Activated naive CD8-positive, alpha-beta T cell (primary cell): Measurements from ENCODE around the gene CWC27.

Experiments used
- H3K27ac Mint-ChIP-seq: one replicate; pipeline ENCODE4 v1.8.0; 2021; ENCODE audit warnings: mixed read lengths
- H3K27me3 Mint-ChIP-seq: one replicate; pipeline ENCODE4 v1.8.0; 2021; ENCODE audit warnings: mixed read lengths
- H3K36me3 Mint-ChIP-seq: one replicate; pipeline ENCODE4 v1.8.0; 2021; ENCODE audit warnings: mixed read lengths
- H3K4me1 Mint-ChIP-seq: one replicate; pipeline ENCODE4 v1.8.0; 2021; ENCODE audit warnings: low read depth, mixed read lengths
- H3K4me3 Mint-ChIP-seq: one replicate; pipeline ENCODE4 v1.8.0; 2021; ENCODE audit warnings: mild to moderate bottlenecking, mixed read lengths
- H3K9me3 Mint-ChIP-seq: one replicate; pipeline ENCODE4 v1.8.0; 2021; ENCODE audit warnings: low read depth, mixed read lengths

The CWC27 gene

GRCh38 chr5:64980176-64980575 is 211.4 kb downstream of the CWC27 start:
- H3K36me3 Mint-ChIP-seq = peaks cover 32% of the 10 kb centered on the region
- no peak overlapping the region for H3K27ac Mint-ChIP-seq
- H3K4me3 Mint-ChIP-seq = no peak overlapping the region

GRCh38 chr5:64987768-64988167 is 219.0 kb downstream of the CWC27 start:
- Mint-ChIP-seq H3K4me3 (no peak overlapping the region), H3K27me3 (no peaks in the 10 kb centered on the region), H3K36me3 (peaks cover 33% of the 10 kb centered on the region), H3K9me3 (peaks cover 20% of the 10 kb centered on the region), H3K4me1 (peaks cover 8% of the 10 kb centered on the region), H3K27ac (no peak overlapping the region)

More at GRCh38 chr5:64980176-64980575, 211.4 kb downstream of the CWC27 start:
- Mint-ChIP-seq H3K9me3 (no peaks in the 10 kb centered on the region), H3K4me1 (peaks cover 4% of the 10 kb centered on the region), H3K27me3 (no peaks in the 10 kb centered on the region)

- no peaks in the 10 kb centered on the region for H3K9me3 Mint-ChIP-seq
- no peaks in the 10 kb centered on the region for H3K27me3 Mint-ChIP-seq
- no peak overlapping the region for H3K4me3 Mint-ChIP-seq
- H3K27ac Mint-ChIP-seq = no peak overlapping the region
- H3K36me3 Mint-ChIP-seq = peaks cover 12% of the 10 kb centered on the region
- no peaks in the 10 kb centered on the region for H3K4me1 Mint-ChIP-seq
These were observed 240.5 kb downstream of the CWC27 start for GRCh38 chr5:65009207-65009606.

- H3K27me3 Mint-ChIP-seq = no peaks in the 10 kb centered on the region
These were observed 242.1 kb downstream of the CWC27 start for GRCh38 chr5:65010841-65011240.

GRCh38 chr5:65012301-65012892 is 243.7 kb downstream of the CWC27 start:
- no peaks in the 10 kb centered on the region for H3K27me3 Mint-ChIP-seq
- H3K27ac Mint-ChIP-seq = no peak overlapping the region
- peaks cover 4% of the 10 kb centered on the region for H3K36me3 Mint-ChIP-seq
- no peaks in the 10 kb centered on the region for H3K9me3 Mint-ChIP-seq
- no peak overlapping the region for H3K4me3 Mint-ChIP-seq
- H3K4me1 Mint-ChIP-seq = no peaks in the 10 kb centered on the region

More at GRCh38 chr5:65010841-65011240, 242.1 kb downstream of the CWC27 start:
- Mint-ChIP-seq H3K4me1 (no peaks in the 10 kb centered on the region), H3K4me3 (no peak overlapping the region), H3K27ac (no peak overlapping the region), H3K36me3 (peaks cover 12% of the 10 kb centered on the region), H3K9me3 (no peaks in the 10 kb centered on the region)

GRCh38 chr5:65013166-65013565 is 244.4 kb downstream of the CWC27 start:
- no peaks in the 10 kb centered on the region for H3K9me3 Mint-ChIP-seq
- H3K36me3 Mint-ChIP-seq = peaks cover 5% of the 10 kb centered on the region
- peaks cover 2% of the 10 kb centered on the region for H3K4me1 Mint-ChIP-seq
- no peaks in the 10 kb centered on the region for H3K27me3 Mint-ChIP-seq
- no peak overlapping the region for H3K27ac Mint-ChIP-seq
- H3K4me3 Mint-ChIP-seq = no peak overlapping the region

GRCh38 chr5:65014769-65015168 is 246.0 kb downstream of the CWC27 start:
- H3K9me3 Mint-ChIP-seq = no peaks in the 10 kb centered on the region
- H3K27me3 Mint-ChIP-seq = no peaks in the 10 kb centered on the region
- peaks cover 4% of the 10 kb centered on the region for H3K36me3 Mint-ChIP-seq
- H3K4me3 Mint-ChIP-seq = no peak overlapping the region
- peaks cover 4% of the 10 kb centered on the region for H3K4me1 Mint-ChIP-seq
- H3K27ac Mint-ChIP-seq = no peak overlapping the region

- Mint-ChIP-seq H3K4me1 (peaks cover 11% of the 10 kb centered on the region), H3K27ac (no peak overlapping the region), H3K9me3 (no peaks in the 10 kb centered on the region), H3K36me3 (peaks cover 4% of the 10 kb centered on the region), H3K27me3 (no peaks in the 10 kb centered on the region), H3K4me3 (no peak overlapping the region)
These were observed 247.0 kb downstream of the CWC27 start for GRCh38 chr5:65015767-65016166.

- Mint-ChIP-seq H3K4me1 (peaks cover 22% of the 10 kb centered on the region), H3K36me3 (peaks cover 4% of the 10 kb centered on the region), H3K27me3 (no peaks in the 10 kb centered on the region), H3K4me3 (no peak overlapping the region), H3K9me3 (no peaks in the 10 kb centered on the region), H3K27ac (no peak overlapping the region)
These were observed 248.9 kb downstream of the CWC27 start for GRCh38 chr5:65017636-65018035.

GRCh38 chr5:65018763-65019162 is 250.0 kb downstream of the CWC27 start:
- Mint-ChIP-seq H3K27me3 (no peaks in the 10 kb centered on the region), H3K27ac (no peak overlapping the region), H3K9me3 (no peaks in the 10 kb centered on the region), H3K36me3 (peaks cover 4% of the 10 kb centered on the region), H3K4me3 (no peak overlapping the region), H3K4me1 (peaks cover 22% of the 10 kb centered on the region)

GRCh38 chr5:65020492-65020891 is 251.8 kb downstream of the CWC27 start:
- Mint-ChIP-seq H3K27ac (no peak overlapping the region), H3K36me3 (peaks cover 4% of the 10 kb centered on the region), H3K27me3 (no peaks in the 10 kb centered on the region), H3K4me3 (no peak overlapping the region), H3K4me1 (peaks cover 22% of the 10 kb centered on the region), H3K9me3 (no peaks in the 10 kb centered on the region)

GRCh38 chr5:65021527-65022226 is 252.9 kb downstream of the CWC27 start:
- H3K27ac Mint-ChIP-seq = peak overlapping the region; percentile 52
- no peaks in the 10 kb centered on the region for H3K9me3 Mint-ChIP-seq
- peaks cover 4% of the 10 kb centered on the region for H3K36me3 Mint-ChIP-seq
- H3K4me1 Mint-ChIP-seq = peaks cover 25% of the 10 kb centered on the region
- H3K27me3 Mint-ChIP-seq = no peaks in the 10 kb centered on the region
- no peak overlapping the region for H3K4me3 Mint-ChIP-seq

- H3K9me3 Mint-ChIP-seq = no peaks in the 10 kb centered on the region
- no peak overlapping the region for H3K4me3 Mint-ChIP-seq
- no peak overlapping the region for H3K27ac Mint-ChIP-seq
- H3K4me1 Mint-ChIP-seq = peaks cover 31% of the 10 kb centered on the region
- H3K27me3 Mint-ChIP-seq = no peaks in the 10 kb centered on the region
- peaks cover 3% of the 10 kb centered on the region for H3K36me3 Mint-ChIP-seq
These were observed 254.2 kb downstream of the CWC27 start for GRCh38 chr5:65022932-65023331.

GRCh38 chr5:65024681-65025080 is 256.0 kb downstream of the CWC27 start:
- Mint-ChIP-seq H3K9me3 (no peaks in the 10 kb centered on the region), H3K4me1 (peaks cover 28% of the 10 kb centered on the region), H3K27me3 (no peaks in the 10 kb centered on the region), H3K27ac (no peak overlapping the region), H3K36me3 (no peaks in the 10 kb centered on the region), H3K4me3 (no peak overlapping the region)

- peak overlapping the region; percentile 41 for H3K27ac Mint-ChIP-seq
- H3K9me3 Mint-ChIP-seq = no peaks in the 10 kb centered on the region
- no peaks in the 10 kb centered on the region for H3K27me3 Mint-ChIP-seq
- H3K36me3 Mint-ChIP-seq = no peaks in the 10 kb centered on the region
- H3K4me3 Mint-ChIP-seq = no peak overlapping the region
- peaks cover 10% of the 10 kb centered on the region for H3K4me1 Mint-ChIP-seq
These were observed 258.3 kb downstream of the CWC27 start for GRCh38 chr5:65026816-65027548.
